ENCODE data around the gene SLC5A11.

GRCh38 chr16:24896439-24896838 lies 50.7 kb downstream of the SLC5A11 start:
- TF ChIP-seq CTCF (IDR thresholded peaks at IDR 0.05; ENCODE audit: insufficient read depth, low read depth, low read length) (no peak), EZH2 (IDR thresholded peaks at IDR 0.05; ENCODE audit: insufficient read depth, low read length) (no peak)
